ENCODE measurements around the gene RGS7. TPM values are rescaled to one million over a fixed set of nuclear protein-coding genes. Genes with fewer than 3 reads are reported as not detected.
"Not testable (repeated sequence)": the region's sequence is repeated elsewhere in the genome, so short reads cannot be mapped to it uniquely, and the experiment has no call there.

The RGS7 gene
- polyA plus RNA-seq, 6 donors from 2014 or later = 0.29 to 2.9 (median 1.5) TPM

DNA sequence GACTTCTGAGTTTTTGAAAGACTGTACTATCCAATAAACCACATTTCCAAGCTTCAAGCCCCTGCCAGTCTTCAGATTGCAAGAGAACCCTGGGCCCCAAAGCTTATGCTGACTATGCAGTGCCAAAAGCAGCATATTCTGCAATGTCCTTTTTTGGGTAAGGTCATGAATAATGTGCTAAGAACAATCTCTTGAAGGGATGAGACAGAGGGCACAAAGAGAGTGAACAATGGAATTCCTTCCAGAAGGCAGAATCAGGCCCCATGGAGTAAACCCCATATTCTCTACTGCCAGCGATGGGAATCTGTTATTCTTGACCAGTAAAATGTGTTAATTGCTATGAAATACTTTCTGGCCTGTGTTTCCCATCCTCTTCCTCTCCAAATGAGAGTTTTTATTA lies 190.4 kb downstream of the RGS7 start:
- ATAC-seq (ENCODE audit: low read depth in 2 of 2) (no peak), DNase-seq (no peak)
- H3K4me1 Mint-ChIP-seq = no peaks in the 10 kb centered on the region
- H3K4me3 Mint-ChIP-seq = no peak overlapping the region
- no peaks in the 10 kb centered on the region for H3K36me3 Mint-ChIP-seq
- no peak overlapping the region for H3K27ac Mint-ChIP-seq
- no peaks in the 10 kb centered on the region for H3K27me3 Mint-ChIP-seq
- H3K9me3 Mint-ChIP-seq = peaks cover 0 to 9% (median 2%) of the 10 kb centered on the region in 7 donors

DNA sequence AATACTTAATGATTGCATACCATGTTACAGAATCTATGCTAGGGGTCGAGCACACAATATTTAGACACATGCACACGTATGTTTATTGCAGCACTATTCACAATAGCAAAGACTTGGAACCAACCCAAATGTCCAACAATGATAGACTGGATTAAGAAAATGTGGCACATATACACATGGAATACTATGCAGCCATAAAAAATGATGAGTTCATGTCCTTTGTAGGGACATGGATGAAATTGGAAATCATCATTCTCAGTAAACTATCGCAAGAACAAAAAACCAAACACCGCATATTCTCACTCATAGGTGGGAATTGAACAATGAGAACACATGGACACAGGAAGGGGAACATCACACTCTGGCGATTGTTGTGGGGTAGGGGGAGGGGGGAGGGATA lies 191.7 kb downstream of the RGS7 start:
- not testable (repeated sequence) for ATAC-seq (ENCODE audit: low read depth in 2 of 2); H3K4me3 Mint-ChIP-seq; H3K36me3 Mint-ChIP-seq; H3K9me3 Mint-ChIP-seq; DNase-seq; H3K27ac Mint-ChIP-seq; H3K27me3 Mint-ChIP-seq; H3K4me1 Mint-ChIP-seq

DNA sequence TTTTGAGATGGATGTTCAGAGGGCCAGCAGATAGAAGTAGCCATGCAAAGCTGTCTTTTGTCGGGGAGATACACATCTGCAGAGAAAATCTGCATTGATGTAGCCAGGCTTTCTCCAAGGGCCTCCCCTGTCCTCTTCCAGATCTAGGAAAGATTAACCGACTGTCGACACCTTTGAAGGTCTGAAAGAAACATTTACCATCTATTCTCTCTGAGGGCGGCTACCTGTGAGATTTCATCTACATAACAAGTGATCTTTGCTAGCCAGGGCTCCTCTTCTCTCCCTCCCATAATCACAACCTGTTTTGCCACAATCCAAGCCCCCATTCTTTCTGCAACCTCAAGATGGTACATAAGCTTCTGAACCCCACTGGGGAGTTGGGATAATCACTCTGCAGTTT lies 193.6 kb downstream of the RGS7 start:
- no peak overlapping the region for H3K27ac Mint-ChIP-seq
- ATAC-seq (ENCODE audit: low read depth in 2 of 2) (no peak), DNase-seq (no peak)
- H3K4me1 Mint-ChIP-seq = no peaks in the 10 kb centered on the region
- no peaks in the 10 kb centered on the region for H3K36me3 Mint-ChIP-seq
- H3K9me3 Mint-ChIP-seq = peaks cover 0 to 9% (median 2%) of the 10 kb centered on the region in 7 donors
- no peaks in the 10 kb centered on the region for H3K27me3 Mint-ChIP-seq
- no peak overlapping the region for H3K4me3 Mint-ChIP-seq

DNA sequence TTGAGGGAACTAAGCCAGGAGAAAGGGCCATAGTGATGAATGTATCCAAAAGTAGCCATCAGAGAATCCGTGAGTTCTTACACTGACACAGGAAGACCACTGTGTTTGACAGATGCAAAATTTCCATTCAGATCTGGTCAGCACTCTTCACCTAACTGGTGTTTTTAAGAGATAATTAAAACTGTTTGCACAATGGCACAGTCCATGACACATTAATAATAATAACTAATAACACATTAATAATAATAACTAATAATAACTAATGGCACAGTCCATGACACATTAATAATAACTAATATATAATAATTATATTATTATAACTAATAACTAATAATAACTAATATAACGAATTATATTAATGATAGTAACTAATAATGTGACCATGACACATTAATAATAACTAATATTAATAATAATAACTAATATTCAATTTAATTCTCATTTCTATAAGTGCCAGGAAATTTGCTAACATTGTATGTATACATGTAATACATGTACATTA lies 195.8 kb downstream of the RGS7 start:
- no peaks in the 10 kb centered on the region for H3K27me3 Mint-ChIP-seq
- peaks cover 0 to 11% (median 2%) of the 10 kb centered on the region in 3 donors for H3K4me1 Mint-ChIP-seq
- no peak overlapping the region for H3K4me3 Mint-ChIP-seq
- no peaks in the 10 kb centered on the region for H3K36me3 Mint-ChIP-seq
- no peak overlapping the region for H3K27ac Mint-ChIP-seq
- H3K9me3 Mint-ChIP-seq = peaks cover 0 to 5% (median 0%) of the 10 kb centered on the region in 7 donors
- ATAC-seq (ENCODE audit: low read depth in 2 of 2) (no peak), DNase-seq (no peak)

DNA sequence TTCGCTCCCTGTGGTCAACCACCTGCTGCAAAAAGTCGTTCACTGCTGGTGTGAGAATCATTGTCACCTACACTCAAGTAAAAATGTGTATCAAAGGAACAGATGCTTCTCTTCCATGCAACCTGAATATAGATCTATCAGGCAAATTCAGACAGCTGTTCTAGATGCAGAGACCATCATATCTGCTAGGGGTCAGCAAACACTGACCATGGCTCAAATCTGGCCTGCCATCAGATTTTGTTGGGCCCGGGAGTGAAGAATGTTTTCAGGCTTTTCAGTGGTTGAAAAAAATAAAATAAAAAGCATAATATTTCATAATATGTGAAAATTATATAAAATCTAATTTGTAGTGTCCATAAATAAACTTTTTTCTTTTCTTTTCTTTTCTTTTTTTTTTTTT lies 199.6 kb downstream of the RGS7 start:
- ATAC-seq (ENCODE audit: low read depth in 2 of 2) = no peak
- Mint-ChIP-seq H3K4me3 (no peak overlapping the region), H3K27me3 (no peaks in the 10 kb centered on the region), H3K4me1 (peaks cover 0 to 13% (median 7%) of the 10 kb centered on the region in 3 donors), H3K27ac (no peak overlapping the region), H3K9me3 (peaks cover 0 to 8% (median 3%) of the 10 kb centered on the region in 7 donors), H3K36me3 (peaks cover 0 to 5% of the 10 kb centered on the region in 2 donors)
- DNase-seq = no peak

DNA sequence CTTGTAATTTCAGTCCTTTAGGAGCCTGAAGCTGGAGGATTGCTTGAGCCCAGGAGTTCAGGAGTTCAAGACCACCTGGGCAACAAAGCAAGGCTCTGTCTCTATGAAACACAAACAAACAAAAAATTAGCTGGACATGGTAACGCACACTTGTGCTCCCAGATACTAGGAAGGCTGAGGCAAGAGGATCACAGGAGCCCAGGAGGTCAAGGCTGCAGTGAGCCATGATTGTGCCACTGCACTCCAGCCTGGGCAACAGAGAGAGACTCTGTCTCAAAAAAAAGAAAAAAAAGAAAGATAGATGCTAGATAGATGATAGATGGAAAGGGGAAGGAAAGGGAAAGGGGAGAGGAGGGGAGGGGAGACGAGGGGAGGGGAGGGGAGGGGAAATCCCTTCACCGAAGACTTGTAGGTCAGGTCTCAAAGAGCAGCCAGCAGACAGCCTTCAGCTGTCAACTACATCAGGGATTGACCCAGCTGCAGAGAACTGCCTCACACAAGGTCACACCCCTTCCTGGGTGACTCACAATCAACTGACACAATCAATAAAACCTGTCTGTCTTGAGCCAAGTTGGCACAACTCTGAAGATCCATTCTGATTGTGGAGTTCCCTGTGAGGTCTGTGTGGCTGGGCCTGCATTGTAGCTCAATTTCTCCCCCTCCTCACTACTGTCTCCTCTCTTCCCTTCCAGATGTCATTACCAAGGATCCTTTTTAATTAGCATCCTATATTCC lies 200.6 kb downstream of the RGS7 start:
- ATAC-seq (ENCODE audit: low read depth in 2 of 2) = no peak
- no peaks in the 10 kb centered on the region for H3K27me3 Mint-ChIP-seq
- H3K4me1 Mint-ChIP-seq = peaks cover 0 to 13% (median 7%) of the 10 kb centered on the region in 3 donors

DNA sequence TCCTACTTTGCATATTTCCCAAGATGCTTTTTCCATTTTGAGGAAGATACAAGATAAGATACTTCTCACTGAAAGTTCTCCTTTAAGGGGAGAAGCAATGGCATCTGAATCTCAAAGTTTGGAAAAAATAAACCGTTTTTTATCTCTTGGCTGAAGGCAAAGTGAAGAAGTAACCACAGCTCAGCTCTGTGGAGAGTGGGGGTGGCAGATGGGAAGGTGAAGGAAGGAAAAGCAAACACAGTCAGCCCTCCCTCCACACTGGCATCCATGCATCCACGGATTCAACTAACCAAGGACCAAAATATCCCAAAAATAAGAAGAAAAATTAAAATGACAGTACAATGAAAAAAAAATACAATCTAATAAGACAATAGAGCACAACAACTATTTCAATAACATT lies 211.1 kb downstream of the RGS7 start:
- Mint-ChIP-seq H3K36me3 (no peaks in the 10 kb centered on the region), H3K27ac (no peak overlapping the region), H3K27me3 (no peaks in the 10 kb centered on the region), H3K4me1 (no peaks in the 10 kb centered on the region), H3K9me3 (peaks cover 2 to 9% (median 5%) of the 10 kb centered on the region in 7 donors), H3K4me3 (no peak overlapping the region)
- ATAC-seq (ENCODE audit: low read depth in 2 of 2) (no peak), DNase-seq (no peak)

More for the DNA sequence above, 200.6 kb downstream of the RGS7 start:
- H3K9me3 Mint-ChIP-seq = peaks cover 0 to 9% (median 3%) of the 10 kb centered on the region in 7 donors
- peaks cover 0 to 5% of the 10 kb centered on the region in 2 donors for H3K36me3 Mint-ChIP-seq
- H3K4me3 Mint-ChIP-seq = no peak overlapping the region
- DNase-seq = no peak
- peak overlapping the region in 3 of 6 donors; percentile 23 to 71 (median 58) for H3K27ac Mint-ChIP-seq

DNA sequence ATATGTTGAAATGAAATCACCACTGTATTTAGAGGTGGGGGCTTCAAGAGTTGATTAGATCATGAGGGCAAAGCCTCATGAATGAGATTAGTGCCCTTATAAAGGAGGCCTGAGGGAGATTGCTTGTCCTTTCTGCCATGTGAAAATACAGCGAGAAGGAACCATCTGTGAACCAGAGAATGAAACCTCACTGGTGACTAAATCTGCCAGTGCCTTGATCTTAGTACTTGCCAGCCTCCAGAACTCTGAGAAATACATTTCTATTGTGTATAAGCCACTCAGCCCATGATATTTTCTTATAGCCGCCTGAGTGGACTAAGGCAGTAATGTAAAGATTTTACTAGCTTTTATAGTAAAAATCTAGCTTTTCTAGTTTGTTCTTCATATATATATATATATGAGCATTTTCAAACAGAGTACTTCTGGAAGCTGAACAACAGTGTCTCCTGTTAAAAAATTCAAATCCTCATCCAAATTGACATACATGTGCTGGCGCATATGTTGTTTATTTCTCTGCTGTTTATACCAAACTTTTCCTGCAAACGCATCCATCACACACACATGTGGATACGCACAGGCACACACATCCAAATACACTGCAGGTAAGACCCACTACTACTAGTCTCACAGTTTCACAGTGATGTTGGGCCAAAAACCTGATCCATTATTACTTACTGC lies 213.1 kb downstream of the RGS7 start:
- H3K9me3 Mint-ChIP-seq = peaks cover 0 to 10% (median 5%) of the 10 kb centered on the region in 7 donors
- ATAC-seq (ENCODE audit: low read depth in 2 of 2) = no peak
- H3K4me1 Mint-ChIP-seq = peaks cover 0 to 2% (median 0%) of the 10 kb centered on the region in 3 donors
- no peaks in the 10 kb centered on the region for H3K36me3 Mint-ChIP-seq
- no peak for DNase-seq
- peaks cover 0 to 4% (median 0%) of the 10 kb centered on the region in 3 donors for H3K27me3 Mint-ChIP-seq
- H3K27ac Mint-ChIP-seq = no peak overlapping the region
- H3K4me3 Mint-ChIP-seq = no peak overlapping the region

DNA sequence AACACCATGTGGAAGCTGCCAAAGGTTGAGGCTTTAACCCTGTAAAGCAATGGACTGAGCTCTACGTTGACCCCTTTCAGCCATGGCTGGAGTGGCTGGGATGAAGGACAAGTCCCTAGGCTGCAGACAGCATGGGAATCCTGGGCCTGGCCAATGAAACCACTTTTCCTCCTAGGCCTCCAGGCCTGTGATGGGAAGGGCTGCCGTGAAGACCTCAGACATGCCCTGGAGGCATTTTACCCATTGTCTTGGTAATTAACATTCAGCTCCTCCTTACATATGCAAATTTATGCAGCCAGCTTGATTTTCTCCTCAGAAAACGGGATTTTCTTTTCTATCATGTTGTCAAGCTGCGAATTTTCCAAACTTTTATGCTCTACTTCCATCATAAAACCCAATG lies 214.5 kb downstream of the RGS7 start:
- Mint-ChIP-seq H3K4me1 (peaks cover 0 to 2% (median 0%) of the 10 kb centered on the region in 3 donors), H3K36me3 (no peaks in the 10 kb centered on the region), H3K4me3 (no peak overlapping the region), H3K9me3 (peaks cover 0 to 10% (median 5%) of the 10 kb centered on the region in 7 donors), H3K27me3 (peaks cover 0 to 4% (median 0%) of the 10 kb centered on the region in 3 donors), H3K27ac (no peak overlapping the region)
- ATAC-seq (ENCODE audit: low read depth in 2 of 2) (no peak), DNase-seq (no peak)

DNA sequence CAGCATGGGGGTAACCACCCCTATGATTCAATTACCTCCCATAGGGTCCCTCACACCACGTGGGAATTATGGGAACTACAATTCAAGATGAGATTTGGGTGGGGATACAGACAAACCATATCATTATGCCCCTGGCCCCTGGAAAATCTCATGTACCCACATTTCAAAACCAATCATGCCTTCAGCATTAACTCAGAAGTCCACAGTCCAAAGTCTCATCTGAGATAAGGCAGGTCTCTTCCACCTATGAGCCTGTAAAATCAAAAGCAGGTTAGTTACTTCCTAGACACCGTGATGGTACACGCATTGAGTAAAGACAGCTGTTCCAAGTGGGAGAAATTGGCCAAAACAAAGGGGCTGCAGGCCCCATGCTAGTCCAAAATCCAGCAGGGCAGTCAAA lies 215.4 kb downstream of the RGS7 start:
- H3K27me3 Mint-ChIP-seq; H3K4me1 Mint-ChIP-seq; DNase-seq; H3K27ac Mint-ChIP-seq; H3K4me3 Mint-ChIP-seq; ATAC-seq (ENCODE audit: low read depth in 2 of 2); H3K36me3 Mint-ChIP-seq: not testable (repeated sequence)
- peaks cover 0 to 10% (median 5%) of the 10 kb centered on the region in 7 donors for H3K9me3 Mint-ChIP-seq

DNA sequence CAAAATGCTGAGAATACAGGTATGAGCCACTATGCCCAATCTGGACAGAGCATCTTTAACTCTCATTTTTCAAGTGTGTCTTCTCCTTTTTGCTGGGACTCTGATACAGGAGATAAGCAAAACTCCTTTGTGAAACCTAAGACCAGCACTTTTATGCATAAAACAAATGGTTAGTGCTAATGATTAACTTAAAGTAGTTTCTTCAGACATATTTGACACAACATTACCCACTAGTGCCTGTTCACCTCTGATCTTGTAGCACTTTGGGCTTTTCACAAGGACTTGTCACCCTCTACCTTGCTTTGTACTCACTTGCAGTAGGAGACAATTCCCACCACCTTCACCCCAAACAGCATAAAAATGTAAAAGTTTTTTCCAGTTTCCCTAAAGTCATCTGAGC lies 216.3 kb downstream of the RGS7 start:
- H3K4me1 Mint-ChIP-seq = peaks cover 0 to 2% (median 0%) of the 10 kb centered on the region in 3 donors
- H3K27ac Mint-ChIP-seq = no peak overlapping the region
- no peak overlapping the region for H3K4me3 Mint-ChIP-seq
- ATAC-seq (ENCODE audit: low read depth in 2 of 2) (no peak), DNase-seq (no peak)
- peaks cover 0 to 10% (median 5%) of the 10 kb centered on the region in 7 donors for H3K9me3 Mint-ChIP-seq
- no peaks in the 10 kb centered on the region for H3K36me3 Mint-ChIP-seq
- peaks cover 0 to 4% (median 0%) of the 10 kb centered on the region in 3 donors for H3K27me3 Mint-ChIP-seq

DNA sequence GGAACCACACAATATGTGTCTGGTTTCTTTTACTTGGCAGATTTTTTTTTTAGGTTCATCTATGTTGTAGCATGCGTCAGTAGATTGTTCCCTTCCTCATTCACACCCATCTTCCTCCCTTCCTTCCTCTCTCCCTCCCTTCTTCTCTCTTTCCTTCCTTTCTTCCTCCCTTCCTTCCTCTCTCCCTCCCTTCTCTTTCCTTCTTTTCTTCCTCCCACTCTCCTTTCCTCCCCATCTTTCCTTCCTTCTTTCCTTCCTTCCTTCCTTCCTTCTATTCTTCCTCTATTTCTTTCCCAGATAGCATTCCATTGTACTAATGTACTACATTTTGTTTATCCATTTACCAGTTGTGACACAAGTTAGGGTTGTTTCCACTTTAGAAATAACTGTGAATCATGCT lies 218.0 kb downstream of the RGS7 start:
- Mint-ChIP-seq H3K27ac (peak overlapping the region in 1 of 6 donors; percentile 67), H3K4me1 (peaks cover 0 to 2% (median 0%) of the 10 kb centered on the region in 3 donors), H3K27me3 (peaks cover 0 to 4% (median 0%) of the 10 kb centered on the region in 3 donors), H3K36me3 (no peaks in the 10 kb centered on the region), H3K4me3 (no peak overlapping the region), H3K9me3 (peaks cover 0 to 11% (median 5%) of the 10 kb centered on the region in 7 donors)
- no peak for ATAC-seq (ENCODE audit: low read depth in 2 of 2)
- no peak for DNase-seq

DNA sequence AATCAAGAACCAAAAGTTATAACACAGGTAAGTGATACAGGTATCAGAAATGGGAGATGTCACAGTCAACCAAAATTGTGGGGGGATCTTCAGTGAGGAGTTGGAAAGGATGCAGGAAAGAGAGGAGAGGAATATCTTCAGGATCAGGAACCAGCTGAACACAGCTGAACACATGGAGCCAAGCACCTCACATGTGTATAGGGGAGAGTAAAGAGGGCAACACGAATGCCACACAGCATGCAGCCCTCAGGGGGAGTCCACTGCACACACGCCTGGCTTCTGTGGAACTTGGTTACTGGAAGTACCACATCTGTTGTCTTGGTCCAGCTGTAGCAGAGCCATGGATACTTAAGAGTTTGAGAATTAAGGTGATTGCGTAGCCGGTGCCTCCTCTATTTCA lies 218.8 kb downstream of the RGS7 start:
- Mint-ChIP-seq H3K27me3 (peaks cover 0 to 4% (median 0%) of the 10 kb centered on the region in 3 donors), H3K36me3 (no peaks in the 10 kb centered on the region), H3K9me3 (peaks cover 0 to 11% (median 5%) of the 10 kb centered on the region in 7 donors), H3K4me3 (no peak overlapping the region), H3K27ac (peak overlapping the region in 1 of 6 donors; percentile 17), H3K4me1 (peaks cover 0 to 2% (median 0%) of the 10 kb centered on the region in 3 donors)
- ATAC-seq (ENCODE audit: low read depth in 2 of 2) (no peak), DNase-seq (no peak)

DNA sequence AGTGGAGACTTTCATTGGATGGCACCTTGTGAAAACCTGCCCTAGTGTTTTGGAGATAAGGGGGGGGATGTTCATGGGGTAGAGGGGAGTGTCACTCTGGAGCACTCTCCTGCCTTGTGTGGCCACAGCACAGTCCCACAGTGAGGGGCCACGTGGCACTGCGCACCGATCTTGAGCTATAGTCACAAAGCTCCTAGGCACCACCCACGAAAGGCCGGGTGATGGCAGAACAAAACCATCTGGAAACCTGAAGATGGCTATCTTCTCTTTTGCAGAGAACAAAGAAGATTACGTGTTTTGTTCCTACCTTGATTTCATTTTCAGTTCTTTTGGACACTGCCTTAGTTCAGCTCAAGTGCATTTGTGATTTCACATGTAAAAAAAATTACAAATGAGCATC lies 220.6 kb downstream of the RGS7 start:
- DNase-seq (no peak), ATAC-seq (ENCODE audit: low read depth in 2 of 2) (no peak)
- Mint-ChIP-seq H3K27me3 (peaks cover 0 to 4% (median 0%) of the 10 kb centered on the region in 3 donors), H3K4me3 (no peak overlapping the region), H3K27ac (no peak overlapping the region), H3K4me1 (peaks cover 0 to 2% (median 0%) of the 10 kb centered on the region in 3 donors), H3K9me3 (peaks cover 0 to 7% (median 3%) of the 10 kb centered on the region in 7 donors), H3K36me3 (no peaks in the 10 kb centered on the region)
